ENCODE data around the gene LSP1.

- no peak for TF ChIP-seq POLR2A (IDR thresholded peaks at IDR 0.05)
- TF ChIP-seq, protein P1, sequence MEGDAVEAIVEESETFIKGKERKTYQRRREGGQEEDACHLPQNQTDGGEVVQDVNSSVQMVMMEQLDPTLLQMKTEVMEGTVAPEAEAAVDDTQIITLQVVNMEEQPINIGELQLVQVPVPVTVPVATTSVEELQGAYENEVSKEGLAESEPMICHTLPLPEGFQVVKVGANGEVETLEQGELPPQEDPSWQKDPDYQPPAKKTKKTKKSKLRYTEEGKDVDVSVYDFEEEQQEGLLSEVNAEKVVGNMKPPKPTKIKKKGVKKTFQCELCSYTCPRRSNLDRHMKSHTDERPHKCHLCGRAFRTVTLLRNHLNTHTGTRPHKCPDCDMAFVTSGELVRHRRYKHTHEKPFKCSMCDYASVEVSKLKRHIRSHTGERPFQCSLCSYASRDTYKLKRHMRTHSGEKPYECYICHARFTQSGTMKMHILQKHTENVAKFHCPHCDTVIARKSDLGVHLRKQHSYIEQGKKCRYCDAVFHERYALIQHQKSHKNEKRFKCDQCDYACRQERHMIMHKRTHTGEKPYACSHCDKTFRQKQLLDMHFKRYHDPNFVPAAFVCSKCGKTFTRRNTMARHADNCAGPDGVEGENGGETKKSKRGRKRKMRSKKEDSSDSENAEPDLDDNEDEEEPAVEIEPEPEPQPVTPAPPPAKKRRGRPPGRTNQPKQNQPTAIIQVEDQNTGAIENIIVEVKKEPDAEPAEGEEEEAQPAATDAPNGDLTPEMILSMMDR (IDR thresholded peaks at IDR 0.05): no peak
Observed at GRCh38 chr11:1834779-1835670, 17.9 kb upstream of the LSP1 start, which contains the start of gene SYT8.
